HepG2 (cell line): Measurements from ENCODE around the gene UTP11. TPM values are rescaled to one million over a fixed set of nuclear protein-coding genes. Genes with fewer than 3 reads are reported as not detected.

Source experiments
- HMG20B ChIP-seq: conservative IDR thresholded peaks from 2 replicates; pipeline ENCODE4 v1.6.1; 2016; ENCODE audit warnings: missing genetic modification reagents, missing compliant biosample characterization
- HMGA1 ChIP-seq: sonication (generic); formaldehyde crosslinking; conservative IDR thresholded peaks from 2 replicates; pipeline ENCODE4 v1.4.0; 2020; ENCODE audit warnings: missing genetic modification reagents
- KLF6 ChIP-seq: IDR thresholded peaks from 2 replicates; pipeline ENCODE4 v1.8.0; 2016; ENCODE audit warnings: missing biosample characterization, missing genetic modification reagents
- MAFF ChIP-seq: IDR thresholded peaks from 2 replicates; pipeline ENCODE4 v1.6.1; 2011; ENCODE audit warnings: low read depth, low read length, improper control_type of control experiment
- MAFG ChIP-seq: sonication (generic); formaldehyde crosslinking; IDR thresholded peaks from 2 replicates; pipeline ENCODE4 v1.5.1; 2020; ENCODE audit warnings: mild to moderate bottlenecking, missing genetic modification reagents
- MBD4 ChIP-seq: IDR thresholded peaks from 2 replicates; pipeline ENCODE4 v1.6.1; 2012; ENCODE audit warnings: low read length, inconsistent platforms, borderline replicate concordance
- NR1H2 ChIP-seq: sonication (generic); formaldehyde crosslinking; IDR thresholded peaks from 2 replicates; pipeline ENCODE4 v1.8.1; 2022; ENCODE audit warnings: low read depth, missing genetic modification reagents, borderline replicate concordance
- NR3C1 ChIP-seq: sonication (generic); formaldehyde crosslinking; IDR thresholded peaks from 2 replicates; pipeline ENCODE4 v1.4.0; 2020; ENCODE audit warnings: missing genetic modification reagents
- NRL ChIP-seq: sonication (generic); formaldehyde crosslinking; IDR thresholded peaks from 2 replicates; pipeline ENCODE4 v1.5.0; 2020; ENCODE audit warnings: missing genetic modification reagents, mild to moderate bottlenecking, moderate library complexity, borderline replicate concordance
- SATB2 ChIP-seq: sonication (generic); formaldehyde crosslinking; IDR thresholded peaks from 2 replicates; pipeline ENCODE4 v1.5.0; 2020; ENCODE audit warnings: missing genetic modification reagents
- TOPORS ChIP-seq: sonication (generic); formaldehyde crosslinking; IDR thresholded peaks from 2 replicates; pipeline ENCODE4 v1.8.0; 2023; ENCODE audit warnings: mild to moderate bottlenecking, missing genetic modification reagents
- ZBTB20 ChIP-seq: sonication (generic); formaldehyde crosslinking; IDR thresholded peaks from 2 replicates; pipeline ENCODE4 v1.8.1; 2023; ENCODE audit warnings: missing genetic modification reagents, low read depth, mild to moderate bottlenecking, borderline replicate concordance
- ZMYM3 ChIP-seq: sonication (generic); formaldehyde crosslinking; IDR thresholded peaks from 2 replicates; pipeline ENCODE4 v1.5.1; 2020; ENCODE audit warnings: mild to moderate bottlenecking, missing genetic modification reagents
- ZNF550 ChIP-seq: sonication (generic); formaldehyde crosslinking; IDR thresholded peaks from 2 replicates; pipeline ENCODE4 v1.4.0; 2020; ENCODE audit warnings: mild to moderate bottlenecking, missing genetic modification reagents, borderline replicate concordance
- ZNF605 ChIP-seq: sonication (generic); formaldehyde crosslinking; IDR thresholded peaks from 2 replicates; pipeline ENCODE4 v1.8.0; 2022; ENCODE audit warnings: mild to moderate bottlenecking, missing genetic modification reagents
- ZNF629 ChIP-seq: sonication (generic); formaldehyde crosslinking; conservative IDR thresholded peaks from 2 replicates; pipeline ENCODE4 v1.5.0; 2020; ENCODE audit warnings: missing genetic modification reagents
- ZNF644 ChIP-seq: IDR thresholded peaks from 2 replicates; pipeline ENCODE4 v1.6.1; 2016; ENCODE audit warnings: low read depth
- ZNF792 ChIP-seq: IDR thresholded peaks from 2 replicates; pipeline ENCODE4 v1.6.1; 2016
- polyA plus RNA-seq, 8 experiments: library from polyadenylated mRNA; depleted of rRNA in 3 of 8; stranded (reverse) in 7 of 8; unstranded in 1 of 8; fragments of >200 nt; fragmentation: Illumina TruSeq in 4 of 8; extraction: Trizol in 4 of 8; gene quantifications; 2 replicates each; pipeline versions ENCODE4 v1.2.1 to v1.2.3, GENCODE V29; 2011 to 2016; ENCODE audit warnings: low read depth in 4 of 8, missing spikeins in 1 of 8, mixed read lengths in 1 of 8; ENCODE audit not compliant: insufficient read depth in 1 of 8
- total RNA-seq, 5 experiments: library from RNA; depleted of rRNA; stranded (reverse); fragments of >200 nt; fragmentation: Illumina TruSeq; extraction: Trizol; gene quantifications; 2 replicates each; pipeline ENCODE4 v1.2.3, GENCODE V29; 2016; ENCODE audit warnings: low read depth in 1 of 5
- TF ChIP-seq, protein P1 (sequence below): sonication (generic); formaldehyde crosslinking; IDR thresholded peaks from 2 replicates; pipeline ENCODE4 v1.4.0; 2020; ENCODE audit warnings: missing genetic modification reagents
- TF ChIP-seq, protein P2 (sequence below): sonication (generic); formaldehyde crosslinking; conservative IDR thresholded peaks from 2 replicates; pipeline ENCODE4 v1.4.0; 2020; ENCODE audit warnings: missing genetic modification reagents
- TF ChIP-seq, protein P3 (sequence below): sonication (generic); formaldehyde crosslinking; conservative IDR thresholded peaks from 2 replicates; pipeline ENCODE4 v1.4.0; 2020; ENCODE audit warnings: missing genetic modification reagents
- TF ChIP-seq, protein P4 (sequence below): sonication (generic); formaldehyde crosslinking; IDR thresholded peaks from 2 replicates; pipeline ENCODE4 v1.5.0; 2020; ENCODE audit warnings: mild to moderate bottlenecking, missing genetic modification reagents, moderate library complexity

The UTP11 gene
- total and polyA plus RNA-seq, 2 of the 13 experiments (the other 11 are each of a cell fraction or from before 2014, with no cell fraction given): 13.5 to 44.8 TPM

DNA sequence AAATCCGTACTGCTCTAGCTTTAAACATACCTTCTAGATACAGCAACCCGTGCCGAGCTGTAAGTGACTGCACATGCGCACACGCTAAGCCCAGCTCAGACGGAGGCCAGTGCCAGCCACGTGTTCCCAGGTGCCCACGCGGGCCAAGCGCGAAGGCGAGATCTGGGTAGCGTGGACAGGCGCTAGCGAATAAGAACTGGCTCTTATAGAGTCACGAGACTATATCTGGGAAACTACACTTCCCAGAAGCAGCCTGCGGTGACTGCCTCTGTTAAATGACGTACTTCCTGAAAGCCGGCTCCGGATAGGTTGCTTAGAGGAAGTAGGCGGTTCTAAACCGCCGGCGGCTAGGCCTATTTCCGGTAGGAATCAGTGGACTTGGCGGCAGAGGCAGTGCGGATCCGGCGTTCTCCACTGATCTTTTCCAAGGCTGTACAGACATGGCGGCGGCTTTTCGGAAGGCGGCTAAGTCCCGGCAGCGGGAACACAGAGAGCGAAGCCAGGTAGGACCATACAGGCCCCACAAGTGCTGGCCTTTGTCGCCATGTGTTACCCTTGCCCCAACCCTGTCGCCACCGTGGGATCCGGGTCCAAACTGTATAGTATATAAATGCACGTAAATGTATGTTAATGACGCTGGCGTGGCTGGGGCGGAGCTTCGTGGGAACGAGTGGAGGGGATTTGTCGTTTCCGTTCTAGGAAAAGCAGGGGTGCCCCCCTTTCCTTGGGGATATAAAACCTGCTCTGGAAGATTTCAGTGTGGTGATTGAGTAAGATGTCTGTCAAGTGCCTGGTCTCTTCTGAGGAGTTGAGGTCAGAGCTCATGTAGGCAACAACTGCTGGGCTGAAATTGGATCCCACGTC, at the start of gene UTP11 (continued):
- TF ChIP-seq NR1H2 (CRISPR knock-in tag) (peak; percentile 98), MAFF (no peak), MBD4 (no peak), HMGA1 (CRISPR knock-in tag) (no peak), HMG20B (CRISPR knock-in tag) (peak; percentile 82), MAFG (CRISPR knock-in tag) (no peak), SATB2 (CRISPR knock-in tag) (peak; percentile 91), ZNF644 (no peak), KLF6 (CRISPR knock-in tag) (peak; percentile 97), ZNF629 (CRISPR knock-in tag) (peak; percentile 65; the same call in 1 of the 2 replicates), NRL (CRISPR knock-in tag) (peak; percentile 98; the same call in 1 of the 2 replicates), ZNF605 (CRISPR knock-in tag) (peak; percentile 99), ZBTB20 (CRISPR knock-in tag) (peak; percentile 71; the same call in 1 of the 2 replicates), NR3C1 (CRISPR knock-in tag) (no peak), ZMYM3 (CRISPR knock-in tag) (peak; percentile 79), TOPORS (peak; percentile 70; the same call in 1 of the 2 replicates), ZNF792 (CRISPR knock-in tag) (peak; percentile 94), ZNF550 (CRISPR knock-in tag) (peak; percentile 73; the same call in 1 of the 2 replicates)
- TF ChIP-seq, protein P1, sequence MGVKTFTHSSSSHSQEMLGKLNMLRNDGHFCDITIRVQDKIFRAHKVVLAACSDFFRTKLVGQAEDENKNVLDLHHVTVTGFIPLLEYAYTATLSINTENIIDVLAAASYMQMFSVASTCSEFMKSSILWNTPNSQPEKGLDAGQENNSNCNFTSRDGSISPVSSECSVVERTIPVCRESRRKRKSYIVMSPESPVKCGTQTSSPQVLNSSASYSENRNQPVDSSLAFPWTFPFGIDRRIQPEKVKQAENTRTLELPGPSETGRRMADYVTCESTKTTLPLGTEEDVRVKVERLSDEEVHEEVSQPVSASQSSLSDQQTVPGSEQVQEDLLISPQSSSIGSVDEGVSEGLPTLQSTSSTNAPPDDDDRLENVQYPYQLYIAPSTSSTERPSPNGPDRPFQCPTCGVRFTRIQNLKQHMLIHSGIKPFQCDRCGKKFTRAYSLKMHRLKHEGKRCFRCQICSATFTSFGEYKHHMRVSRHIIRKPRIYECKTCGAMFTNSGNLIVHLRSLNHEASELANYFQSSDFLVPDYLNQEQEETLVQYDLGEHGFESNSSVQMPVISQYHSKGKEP (CRISPR knock-in tag): peak; percentile 97
- TF ChIP-seq, protein P2, sequence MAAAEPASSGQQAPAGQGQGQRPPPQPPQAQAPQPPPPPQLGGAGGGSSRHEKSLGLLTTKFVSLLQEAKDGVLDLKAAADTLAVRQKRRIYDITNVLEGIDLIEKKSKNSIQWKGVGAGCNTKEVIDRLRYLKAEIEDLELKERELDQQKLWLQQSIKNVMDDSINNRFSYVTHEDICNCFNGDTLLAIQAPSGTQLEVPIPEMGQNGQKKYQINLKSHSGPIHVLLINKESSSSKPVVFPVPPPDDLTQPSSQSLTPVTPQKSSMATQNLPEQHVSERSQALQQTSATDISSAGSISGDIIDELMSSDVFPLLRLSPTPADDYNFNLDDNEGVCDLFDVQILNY (CRISPR knock-in tag): peak; percentile 83
- TF ChIP-seq, protein P3, sequence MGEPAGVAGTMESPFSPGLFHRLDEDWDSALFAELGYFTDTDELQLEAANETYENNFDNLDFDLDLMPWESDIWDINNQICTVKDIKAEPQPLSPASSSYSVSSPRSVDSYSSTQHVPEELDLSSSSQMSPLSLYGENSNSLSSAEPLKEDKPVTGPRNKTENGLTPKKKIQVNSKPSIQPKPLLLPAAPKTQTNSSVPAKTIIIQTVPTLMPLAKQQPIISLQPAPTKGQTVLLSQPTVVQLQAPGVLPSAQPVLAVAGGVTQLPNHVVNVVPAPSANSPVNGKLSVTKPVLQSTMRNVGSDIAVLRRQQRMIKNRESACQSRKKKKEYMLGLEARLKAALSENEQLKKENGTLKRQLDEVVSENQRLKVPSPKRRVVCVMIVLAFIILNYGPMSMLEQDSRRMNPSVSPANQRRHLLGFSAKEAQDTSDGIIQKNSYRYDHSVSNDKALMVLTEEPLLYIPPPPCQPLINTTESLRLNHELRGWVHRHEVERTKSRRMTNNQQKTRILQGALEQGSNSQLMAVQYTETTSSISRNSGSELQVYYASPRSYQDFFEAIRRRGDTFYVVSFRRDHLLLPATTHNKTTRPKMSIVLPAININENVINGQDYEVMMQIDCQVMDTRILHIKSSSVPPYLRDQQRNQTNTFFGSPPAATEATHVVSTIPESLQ (CRISPR knock-in tag): peak; percentile 92
- TF ChIP-seq, protein P4, sequence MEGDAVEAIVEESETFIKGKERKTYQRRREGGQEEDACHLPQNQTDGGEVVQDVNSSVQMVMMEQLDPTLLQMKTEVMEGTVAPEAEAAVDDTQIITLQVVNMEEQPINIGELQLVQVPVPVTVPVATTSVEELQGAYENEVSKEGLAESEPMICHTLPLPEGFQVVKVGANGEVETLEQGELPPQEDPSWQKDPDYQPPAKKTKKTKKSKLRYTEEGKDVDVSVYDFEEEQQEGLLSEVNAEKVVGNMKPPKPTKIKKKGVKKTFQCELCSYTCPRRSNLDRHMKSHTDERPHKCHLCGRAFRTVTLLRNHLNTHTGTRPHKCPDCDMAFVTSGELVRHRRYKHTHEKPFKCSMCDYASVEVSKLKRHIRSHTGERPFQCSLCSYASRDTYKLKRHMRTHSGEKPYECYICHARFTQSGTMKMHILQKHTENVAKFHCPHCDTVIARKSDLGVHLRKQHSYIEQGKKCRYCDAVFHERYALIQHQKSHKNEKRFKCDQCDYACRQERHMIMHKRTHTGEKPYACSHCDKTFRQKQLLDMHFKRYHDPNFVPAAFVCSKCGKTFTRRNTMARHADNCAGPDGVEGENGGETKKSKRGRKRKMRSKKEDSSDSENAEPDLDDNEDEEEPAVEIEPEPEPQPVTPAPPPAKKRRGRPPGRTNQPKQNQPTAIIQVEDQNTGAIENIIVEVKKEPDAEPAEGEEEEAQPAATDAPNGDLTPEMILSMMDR (CRISPR knock-in tag): no peak
